RPMI7951 (cell line): ENCODE measurements around the gene MAF. TPM values are rescaled to one million over a fixed set of nuclear protein-coding genes. Genes with fewer than 3 reads are reported as not detected.
A peak's percentile ranks its signal among the peaks of the same experiment; 100 is the strongest.

ENCODE experiments used
- DNase-seq: peaks from one replicate; pipeline ENCODE4 v3.0.0-alpha.2; 2012; ENCODE audit warnings: low read depth
- total RNA-seq: library from RNA; depleted of rRNA; stranded (reverse); fragments of >200 nt; shearing (Covaris generic); gene quantifications from 2 replicates; pipeline ENCODE4 v1.2.3, GENCODE V29; 2014

The MAF gene
- total RNA-seq, 1 experiment from 2014 or later, result 0.48 TPM

DNA sequence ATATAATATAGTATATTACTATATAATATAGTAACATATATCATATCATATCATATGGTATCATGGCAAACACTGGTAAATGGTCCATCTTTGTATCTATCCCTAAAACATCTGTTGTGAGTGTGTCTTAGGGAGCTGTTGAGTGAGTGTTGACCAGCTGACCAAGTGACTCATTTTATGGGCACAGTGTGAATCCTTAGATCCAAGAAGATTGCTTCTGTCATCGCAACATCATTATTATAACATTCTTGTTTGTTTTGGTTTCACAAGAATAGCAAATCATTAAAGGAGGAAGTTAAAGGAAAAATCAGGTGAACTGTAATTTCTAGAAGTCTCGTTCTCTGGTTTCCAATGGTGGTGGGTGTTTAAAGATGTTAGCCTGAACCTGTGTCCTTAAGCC is 11.7 kb upstream of the MAF start:
- peak; percentile 68 for DNase-seq

DNA sequence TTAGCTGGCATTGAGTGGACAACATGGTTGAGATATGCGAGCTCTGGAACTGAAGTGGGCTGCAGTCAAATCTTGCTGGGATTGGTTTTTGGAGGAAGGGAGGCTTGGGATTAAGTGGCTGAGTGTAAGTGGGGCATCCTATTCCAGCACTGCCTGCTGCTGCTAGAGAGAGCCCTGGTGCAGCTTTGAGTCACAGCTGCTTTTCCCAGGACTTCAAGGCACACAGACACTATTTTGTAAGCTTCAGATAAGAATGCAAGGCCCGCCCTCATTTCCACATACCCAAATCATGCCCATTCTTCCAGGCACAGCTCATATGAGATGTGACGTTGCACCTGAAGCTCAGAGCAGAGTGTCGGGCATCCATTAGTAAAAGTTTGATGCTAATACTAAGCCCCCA is 10.2 kb upstream of the MAF start:
- no peak for DNase-seq

DNA sequence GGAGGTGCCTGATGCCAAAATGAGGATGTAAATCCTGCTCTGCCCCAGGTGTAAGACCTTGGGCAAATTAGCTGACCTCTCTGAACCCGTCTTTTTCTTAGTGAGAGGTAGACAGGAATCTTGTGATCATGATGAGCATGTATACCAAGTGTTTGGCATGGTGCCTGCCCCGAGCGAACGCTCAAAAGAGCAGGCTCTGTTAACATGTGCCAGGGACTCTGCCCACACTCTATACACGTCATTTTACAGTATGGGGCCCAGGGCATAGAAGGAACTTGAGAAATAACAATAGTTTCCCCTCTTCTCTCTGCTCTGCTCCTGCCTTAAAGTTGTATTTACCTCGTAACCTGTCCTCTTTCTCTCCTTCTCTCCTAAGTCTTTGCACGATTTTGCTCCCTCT is 9.3 kb upstream of the MAF start:
- peak; percentile 21 for DNase-seq

DNA sequence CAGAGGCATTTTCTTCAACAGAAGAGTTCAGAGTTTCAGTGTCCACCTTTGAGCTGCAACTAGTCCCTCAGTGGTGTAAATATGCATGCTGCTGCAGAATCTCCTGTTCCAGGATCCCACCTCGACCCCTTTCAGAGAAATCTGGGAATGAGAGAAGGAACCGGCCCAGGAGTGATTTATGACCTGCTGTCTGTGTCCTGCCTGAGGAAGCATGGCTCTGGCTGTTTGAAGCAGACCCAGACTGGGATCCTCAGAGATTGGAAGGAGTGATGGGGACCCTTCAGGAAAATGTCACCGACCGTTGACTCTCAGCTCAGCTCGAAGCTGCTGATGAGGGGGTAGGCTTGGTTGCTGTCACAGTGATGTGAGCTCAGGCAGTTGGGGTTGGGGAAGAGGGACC is 8.4 kb upstream of the MAF start:
- DNase-seq, result no peak

DNA sequence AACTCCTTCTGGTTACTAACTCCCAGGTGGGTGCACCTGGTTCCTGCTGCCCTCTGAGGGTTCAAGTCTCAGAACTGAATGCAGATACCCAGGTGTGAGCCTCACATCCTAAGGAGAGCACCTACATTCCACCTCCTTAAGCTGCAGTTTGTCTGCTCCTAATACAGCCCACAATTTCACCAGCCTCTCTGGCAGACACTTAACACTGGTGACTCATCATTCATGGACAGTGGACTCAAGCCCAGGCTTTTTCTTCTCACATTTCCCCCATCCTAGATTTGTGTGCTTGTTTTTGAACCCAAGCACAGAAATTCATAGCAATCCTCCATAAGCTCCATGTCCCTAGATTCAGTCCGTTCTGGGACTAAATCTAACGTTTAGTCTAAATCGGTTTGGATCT is 7.0 kb upstream of the MAF start:
- DNase-seq, result peak; percentile 64

DNA sequence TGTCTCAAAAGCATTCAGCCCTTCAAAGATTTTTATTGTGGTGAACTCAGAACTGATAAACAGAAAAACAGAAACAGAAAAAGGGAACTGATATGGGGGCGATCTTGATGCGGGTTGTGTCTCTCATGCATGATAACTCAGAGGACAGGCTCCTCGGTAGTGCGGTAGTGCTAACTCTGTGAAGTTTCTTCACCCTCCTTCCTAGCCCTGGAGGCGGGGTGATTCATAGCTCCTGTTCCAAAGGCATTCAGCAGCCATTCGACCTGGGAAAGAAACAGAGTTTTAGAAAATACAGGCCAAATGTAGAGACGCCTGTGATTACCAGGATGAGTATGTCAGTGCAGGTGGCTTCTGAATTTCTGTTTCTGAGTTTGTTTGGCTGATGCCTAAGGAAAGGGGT is 5.5 kb upstream of the MAF start:
- peak; percentile 71 for DNase-seq

DNA sequence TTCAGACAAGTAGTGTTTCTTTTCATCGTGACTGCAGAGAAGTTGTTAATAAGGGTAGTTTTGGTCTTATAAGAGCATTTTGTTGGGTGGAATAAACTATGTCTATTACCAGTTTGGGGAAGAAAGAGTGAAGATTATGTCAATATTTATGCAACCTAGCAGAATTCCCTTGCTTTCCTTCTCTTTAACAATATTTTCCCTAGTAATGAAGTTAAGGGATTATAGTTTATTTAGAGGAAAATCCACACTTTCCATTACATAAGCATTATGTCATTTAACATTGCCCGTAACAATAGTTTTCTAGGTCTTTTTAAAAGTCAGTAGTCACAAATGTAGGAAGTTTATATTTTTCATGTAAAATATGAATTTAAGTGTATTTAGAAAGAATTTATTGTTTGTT is 2.5 kb upstream of the MAF start:
- no peak for DNase-seq

DNA sequence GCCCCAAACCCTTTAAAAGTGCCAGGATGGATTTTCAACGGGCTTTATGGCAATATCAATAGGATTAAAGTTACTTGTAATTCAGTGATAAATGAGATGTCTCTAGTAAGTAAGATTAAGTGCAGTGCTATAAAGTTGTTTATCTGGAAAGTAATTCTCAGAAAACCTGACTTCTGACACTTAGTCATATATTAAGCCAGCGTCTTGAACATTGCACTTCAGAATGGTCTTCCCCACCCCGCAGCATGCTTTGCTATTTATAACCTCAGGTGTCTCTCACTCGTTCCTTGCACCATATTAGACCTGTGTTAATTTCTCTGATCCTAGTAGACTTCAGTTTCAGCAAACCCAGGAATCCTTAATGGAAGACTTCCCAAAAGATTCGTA is 2.1 kb upstream of the MAF start:
- no peak for DNase-seq

DNA sequence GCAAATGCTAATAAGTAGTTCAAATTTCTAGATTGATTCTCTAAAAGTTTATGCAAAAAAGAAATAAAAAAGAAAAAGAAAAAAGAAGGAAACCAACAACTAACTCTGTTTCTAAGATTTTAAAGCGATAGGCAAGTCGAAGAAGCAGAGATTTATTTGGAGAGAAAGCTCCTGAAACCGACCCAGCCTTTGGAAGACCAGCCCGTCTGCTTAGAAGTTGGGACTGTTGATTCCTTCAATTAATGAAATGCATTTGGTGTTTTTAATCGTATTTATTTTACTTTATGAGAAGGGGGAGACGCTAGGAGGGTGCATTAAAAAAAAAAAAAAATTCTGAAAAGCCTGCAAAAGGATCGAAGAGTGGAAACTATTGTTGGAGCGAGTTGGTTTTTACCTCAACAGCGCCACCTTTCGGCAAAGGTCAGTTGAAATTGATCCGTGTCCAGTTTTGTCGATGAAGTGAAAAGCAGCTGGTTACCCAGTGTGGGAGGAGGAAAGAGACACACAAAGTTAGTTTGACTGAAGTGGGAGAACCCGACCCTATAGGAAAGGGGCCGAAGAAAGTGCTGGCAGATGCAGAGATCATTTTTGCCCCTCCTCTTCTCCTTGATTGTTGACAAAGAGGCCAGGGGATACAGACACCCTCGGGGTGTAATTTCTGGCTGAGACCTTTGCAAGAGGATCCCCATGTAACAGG is 1.5 kb upstream of the MAF start:
- peak; percentile 71 for DNase-seq

DNA sequence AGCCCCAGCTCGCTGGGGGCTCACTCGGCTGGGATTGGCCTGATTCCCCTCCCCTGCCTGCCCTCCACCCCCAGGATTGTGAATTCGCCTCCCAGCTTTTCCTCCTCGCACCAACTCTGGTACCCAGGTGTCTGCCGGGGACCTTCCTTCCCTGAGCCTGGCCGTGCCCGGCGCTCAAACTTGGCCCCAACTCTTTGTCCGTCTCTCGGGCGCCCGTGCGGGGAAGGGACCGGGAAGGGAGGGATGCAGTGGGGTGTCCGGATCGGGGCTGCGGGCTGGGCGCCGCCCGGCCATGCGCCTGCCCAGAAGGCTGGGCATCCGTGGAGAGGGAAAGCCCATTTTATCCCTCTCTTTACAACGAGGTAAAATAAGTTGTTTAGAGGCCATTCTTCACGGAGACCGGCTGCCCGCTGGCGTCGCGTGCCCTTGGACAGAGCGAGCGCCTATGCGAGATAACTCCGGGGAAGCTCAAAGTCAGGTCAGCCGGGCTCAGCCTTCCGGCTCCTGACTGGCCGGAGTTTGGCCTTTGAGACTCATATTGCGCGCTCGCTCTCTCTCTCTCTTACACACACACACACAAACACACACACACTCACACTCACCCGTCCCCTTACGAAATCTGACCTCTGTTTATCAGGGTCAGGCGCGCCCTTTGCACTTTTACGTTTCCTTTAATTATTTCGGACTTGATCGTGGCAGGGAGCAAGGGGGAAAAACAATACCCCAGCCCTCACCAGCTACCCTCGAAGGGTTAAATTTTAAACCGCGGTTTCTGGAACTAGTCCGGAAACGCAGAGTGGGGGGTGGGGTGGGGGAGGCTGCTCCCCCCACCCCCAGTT is 774 bp upstream of the MAF start:
- DNase-seq, result peak; percentile 49

DNA sequence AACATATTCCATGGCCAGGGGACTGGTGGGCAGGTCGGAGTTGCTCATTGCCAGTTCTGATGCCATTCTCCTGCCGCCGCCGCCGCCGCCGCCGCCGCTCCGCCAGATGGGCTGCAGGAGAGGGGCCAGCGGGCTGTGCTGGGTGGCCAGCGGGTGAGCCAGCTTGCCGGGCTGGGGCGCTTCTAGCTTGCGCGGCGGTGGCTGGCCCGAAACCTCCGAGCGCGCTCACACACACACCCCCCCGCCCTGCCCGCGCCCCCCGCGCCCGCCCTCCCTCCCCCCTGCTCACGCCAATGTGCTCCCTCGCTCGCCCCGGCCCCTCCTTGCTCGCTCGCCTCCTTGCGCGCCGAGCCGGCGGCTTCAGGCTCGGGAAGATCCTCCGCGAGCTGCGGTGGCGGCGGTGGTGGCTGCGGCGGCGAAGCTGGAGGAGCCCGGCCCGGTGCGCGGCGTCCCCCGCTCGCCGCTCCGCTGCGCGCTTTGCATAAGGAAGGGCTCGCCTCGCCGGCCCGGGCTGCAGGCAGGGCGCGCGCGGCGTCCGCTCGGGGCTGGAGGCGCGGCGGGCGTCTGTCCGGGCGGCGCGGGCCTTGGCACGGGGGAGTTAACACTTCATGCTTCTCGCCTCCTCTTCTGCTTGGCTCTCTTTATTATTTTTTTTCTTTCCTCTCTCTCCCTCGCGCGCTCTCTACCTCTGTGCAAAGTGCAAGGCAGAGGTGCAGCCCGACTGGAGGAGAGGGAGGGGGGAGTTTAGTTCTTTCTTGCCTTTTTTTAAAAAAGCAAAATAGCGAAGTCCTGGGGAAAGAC is 500 bp downstream of the MAF start:
- DNase-seq, result peak; percentile 46

DNA sequence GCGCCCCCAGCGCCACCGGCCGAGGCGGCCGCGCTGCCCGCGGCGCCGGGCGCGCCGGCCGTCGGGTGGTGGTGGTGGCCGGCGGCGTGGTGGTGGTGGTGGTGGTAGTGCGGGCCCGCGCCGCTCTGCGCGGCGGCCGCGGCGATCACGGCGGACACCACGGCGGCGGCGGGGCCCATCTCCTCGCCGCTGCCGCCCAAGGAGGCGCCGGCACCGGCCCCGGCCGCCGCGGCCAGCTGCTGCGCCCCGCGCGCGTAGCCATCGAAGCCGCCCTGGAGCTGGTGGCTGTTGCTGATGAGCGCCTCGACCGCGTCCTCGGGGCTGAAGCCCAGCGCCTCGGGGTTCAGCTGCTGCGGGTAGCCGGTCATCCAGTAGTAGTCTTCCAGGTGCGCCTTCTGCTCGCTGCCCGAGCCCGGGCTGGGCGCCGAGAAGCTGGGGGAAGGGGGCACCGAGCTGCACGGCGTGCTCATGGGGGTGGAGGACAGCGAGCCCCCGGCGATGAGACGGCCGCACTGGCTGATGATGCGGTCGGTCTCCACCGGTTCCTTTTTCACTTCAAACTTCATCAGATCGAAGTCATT is 1.2 kb downstream of the MAF start:
- DNase-seq, result peak; percentile 15

DNA sequence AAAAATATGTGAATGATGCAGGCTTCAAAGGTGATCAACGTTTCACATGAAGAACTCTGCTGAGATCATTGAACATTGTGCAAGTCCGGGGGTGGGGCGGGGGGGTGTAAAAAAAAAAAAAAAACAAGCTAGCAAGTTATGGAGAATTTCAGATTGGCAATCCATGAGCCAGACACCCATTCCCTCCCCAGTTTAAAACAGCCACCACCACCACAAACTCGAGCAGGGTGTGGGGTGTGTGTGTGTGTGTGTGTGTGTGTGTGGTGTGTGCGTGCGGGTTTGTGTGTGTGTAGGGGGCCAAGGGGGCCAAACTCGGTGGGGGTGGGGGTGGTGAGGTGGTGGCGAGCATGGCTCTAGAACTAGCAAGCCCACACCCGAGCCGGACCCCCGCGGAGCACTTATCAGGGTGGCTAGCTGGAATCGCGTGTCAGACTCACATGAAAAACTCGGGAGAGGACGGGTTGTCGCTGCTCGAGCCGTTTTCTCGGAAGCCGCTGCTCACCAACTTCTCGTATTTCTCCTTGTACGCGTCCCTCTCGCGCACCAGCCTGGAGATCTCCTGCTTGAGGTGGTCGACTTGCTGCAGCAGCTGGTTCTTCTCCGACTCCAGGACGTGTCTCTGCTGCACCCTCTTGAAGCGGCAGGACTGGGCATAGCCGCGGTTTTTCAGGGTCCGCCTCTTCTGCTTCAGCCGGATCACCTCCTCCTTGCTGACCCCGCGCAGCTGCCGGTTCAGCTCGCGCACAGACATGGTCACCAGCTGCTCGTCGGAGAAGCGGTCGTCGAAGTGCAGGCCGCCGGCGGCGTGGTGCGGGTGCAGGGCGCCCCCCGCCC is 2.0 kb downstream of the MAF start:
- peak; percentile 68 for DNase-seq

DNA sequence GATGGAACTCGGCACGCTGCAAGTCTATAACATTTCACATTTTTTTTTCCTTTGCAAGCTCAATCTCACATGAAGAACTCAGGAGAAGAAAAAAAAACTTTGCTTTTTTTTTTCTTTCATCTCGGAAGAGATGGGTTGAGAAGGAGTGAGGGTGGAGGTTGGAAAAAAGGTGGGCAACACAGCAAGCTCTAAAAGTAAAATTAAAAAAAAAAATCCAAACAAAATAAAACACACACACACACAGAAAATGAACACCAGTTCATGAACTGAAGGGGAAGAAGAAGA is 2.5 kb downstream of the MAF start:
- no peak for DNase-seq

DNA sequence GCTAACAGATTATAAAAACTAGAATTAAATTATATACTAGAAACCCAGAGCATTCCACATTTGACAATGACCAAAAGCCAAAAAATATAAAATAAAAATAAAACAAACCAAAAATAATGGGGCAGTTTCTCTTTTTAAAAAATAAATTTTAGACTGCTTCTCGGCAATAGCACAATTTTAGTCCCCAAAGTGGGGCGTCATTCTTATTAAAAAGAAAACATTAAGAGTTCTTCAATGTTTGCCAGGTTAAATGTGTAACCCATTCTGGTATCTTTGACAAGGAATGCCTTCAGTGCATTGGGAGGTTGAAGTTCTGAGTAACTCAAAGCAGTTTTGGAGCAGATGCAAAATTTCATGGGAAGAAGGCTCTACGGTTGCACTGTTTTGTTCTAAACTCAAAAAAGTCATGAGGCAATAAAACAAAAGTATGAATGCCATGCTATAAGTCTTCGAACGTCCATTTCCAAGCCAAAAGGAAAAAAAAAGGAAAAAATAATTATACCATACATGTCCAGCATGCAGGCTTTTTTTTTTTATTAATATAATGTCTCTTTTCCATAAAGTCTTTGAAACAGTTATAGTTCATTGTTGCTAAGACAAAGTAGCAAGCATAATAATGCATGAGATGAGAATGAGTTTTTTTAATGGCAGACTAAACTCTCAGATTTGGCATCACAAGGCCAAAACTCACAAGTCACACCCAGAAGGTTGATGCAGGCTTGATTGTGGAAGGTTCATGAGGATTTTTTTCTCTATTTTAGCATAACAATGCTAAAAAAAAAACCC is 3.1 kb downstream of the MAF start:
- DNase-seq, result no peak

DNA sequence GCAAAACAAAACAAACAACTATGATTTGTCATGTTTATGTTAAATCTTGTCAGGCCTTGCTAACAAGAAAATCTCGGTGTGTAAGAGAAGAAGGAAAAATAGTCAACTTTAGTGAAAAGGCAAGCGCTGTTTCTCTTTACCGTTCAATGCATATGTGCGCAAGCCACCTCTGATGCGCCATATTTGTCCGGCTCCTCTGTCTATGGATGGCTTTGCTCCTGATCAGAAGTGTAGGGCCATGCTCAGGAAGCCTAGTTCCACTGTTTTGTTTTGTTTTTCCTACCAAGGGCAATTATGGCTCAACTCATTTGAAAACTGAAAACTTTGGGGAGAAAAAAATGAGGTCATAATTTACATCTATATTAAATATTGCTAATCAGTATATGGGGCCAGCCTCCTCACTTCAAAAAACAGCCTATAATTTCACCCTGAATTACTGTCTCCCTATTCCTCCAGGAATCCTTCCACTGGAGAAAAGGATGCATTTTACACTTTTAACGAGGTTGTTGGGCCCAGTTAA is 4.5 kb downstream of the MAF start:
- DNase-seq, result no peak

DNA sequence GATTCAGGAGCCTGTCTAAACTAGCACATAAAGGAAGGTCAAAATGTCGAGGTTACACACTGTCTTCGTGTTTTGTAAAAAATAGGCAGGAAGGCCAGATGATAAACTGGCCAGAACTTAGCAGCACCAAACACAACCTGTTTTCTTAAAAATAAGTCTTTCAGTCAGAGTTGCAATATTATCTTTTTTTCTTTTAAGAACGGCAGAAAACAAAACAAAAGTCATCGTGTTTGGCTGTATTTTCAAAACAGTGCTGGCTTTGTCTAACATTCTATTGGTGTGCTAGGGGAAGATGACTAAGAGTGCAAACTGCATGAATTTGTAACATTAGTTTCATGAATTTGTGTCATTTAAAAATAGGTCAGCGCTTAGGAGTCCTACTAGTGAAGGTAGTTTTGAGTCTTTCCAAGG is 5.3 kb downstream of the MAF start:
- no peak for DNase-seq

DNA sequence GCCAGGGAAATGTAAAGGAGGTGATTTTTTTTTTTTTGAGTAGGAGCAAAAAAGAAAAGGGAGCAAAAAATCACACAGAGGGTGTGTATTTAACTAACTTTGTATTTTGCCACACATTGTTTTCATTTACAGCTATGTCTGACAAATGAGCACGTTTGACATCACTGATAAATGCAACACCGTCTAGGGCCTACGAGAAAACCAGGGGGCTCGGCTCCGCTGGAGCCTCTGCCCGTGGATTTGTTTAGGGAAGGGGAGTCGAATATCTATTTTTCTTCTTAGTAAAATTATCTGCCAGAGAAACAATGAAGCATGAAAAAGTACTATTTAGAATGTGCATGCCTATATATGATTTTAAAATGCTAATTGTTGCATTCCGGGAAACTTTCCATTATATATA is 6.8 kb downstream of the MAF start:
- DNase-seq, result no peak

DNA sequence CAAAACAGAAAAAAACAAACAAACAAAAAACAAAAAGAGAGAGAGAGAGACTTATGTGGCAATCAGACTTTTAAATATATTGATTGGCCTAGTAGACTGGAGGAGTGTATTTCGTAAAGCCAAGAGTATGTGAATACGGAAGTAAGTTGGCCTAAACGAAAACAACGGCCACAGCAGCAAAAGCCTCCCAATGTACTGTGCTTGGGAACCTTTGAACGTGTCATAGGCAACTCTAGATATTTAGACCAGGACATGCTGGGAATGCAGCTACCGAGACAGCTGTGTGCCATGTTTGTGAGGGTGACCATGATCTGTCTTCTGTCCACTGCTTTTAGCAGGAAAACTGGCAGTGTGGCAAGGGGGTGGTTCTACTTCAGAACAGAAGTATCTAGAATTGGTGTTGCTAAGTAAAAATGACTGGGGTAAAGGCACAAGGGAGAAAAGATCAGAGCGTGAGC is 7.4 kb downstream of the MAF start:
- no peak for DNase-seq

DNA sequence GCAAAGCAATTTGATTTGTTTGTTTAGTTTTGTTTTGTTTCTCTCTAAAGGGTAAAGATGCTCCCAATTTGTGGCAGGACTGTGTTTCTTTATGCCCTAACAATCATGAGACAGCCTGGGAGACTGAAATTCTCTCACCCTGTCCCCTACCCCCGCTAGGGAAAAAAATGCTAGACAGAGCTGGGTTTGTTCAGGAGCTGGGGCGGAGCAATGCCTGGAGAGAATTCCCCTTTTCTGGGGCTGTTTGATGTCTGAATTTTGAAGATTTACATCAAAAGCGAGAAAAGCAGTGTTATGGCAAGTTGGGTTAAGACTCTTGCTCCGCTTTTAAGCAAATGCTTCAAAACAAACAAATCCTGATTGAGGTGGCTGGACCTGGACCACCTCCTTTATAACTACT is 8.4 kb downstream of the MAF start:
- no peak for DNase-seq
